ENCODE results near the gene AREG.

Gene AREG

GRCh38 chr4:74486905-74487304 is 42.0 kb downstream of the AREG start:
- Histone ChIP-seq H3K79me2 (ENCODE audit: insufficient read depth, low read depth) (no peaks in the 10 kb centered on the region), H3K4me1 (ENCODE audit: low read depth, poor library complexity, severe bottlenecking) (no peaks in the 10 kb centered on the region), H4K20me1 (ENCODE audit: insufficient read depth) (no peaks in the 10 kb centered on the region), H3K27me3 (ENCODE audit: insufficient read depth, low read depth) (no peaks in the 10 kb centered on the region), H3K4me3 (IDR thresholded peaks at IDR 0.05; ENCODE audit: insufficient read depth, low read depth, low read length) (no peak overlapping the region), H3K9ac (no peak overlapping the region), H3K4me2 (no peak overlapping the region), H3K27ac (no peak overlapping the region), H3K36me3 (ENCODE audit: insufficient read depth) (no peaks in the 10 kb centered on the region), H2AFZ (ENCODE audit: low read depth) (no peak overlapping the region)
- no peak for TF ChIP-seq CTCF (conservative IDR thresholded peaks at IDR 0.05; ENCODE audit: low read depth, low read length)

- Histone ChIP-seq H3K36me3 (ENCODE audit: insufficient read depth) (no peaks in the 10 kb centered on the region), H3K4me2 (no peak overlapping the region), H3K9ac (no peak overlapping the region)
Observed at GRCh38 chr4:74487771-74488170, 42.8 kb downstream of the AREG start.

GRCh38 chr4:74490736-74491135 is 45.8 kb downstream of the AREG start:
- no peak overlapping the region for H3K4me2 ChIP-seq
- no peak for TF ChIP-seq CTCF (conservative IDR thresholded peaks at IDR 0.05; ENCODE audit: low read depth, low read length)
- no peaks in the 10 kb centered on the region for H3K36me3 ChIP-seq (ENCODE audit: insufficient read depth)
- no peak overlapping the region for H3K9ac ChIP-seq
- H2AFZ ChIP-seq (ENCODE audit: low read depth), result no peak overlapping the region
- H3K27me3 ChIP-seq (ENCODE audit: insufficient read depth, low read depth), result no peaks in the 10 kb centered on the region
- H3K79me2 ChIP-seq (ENCODE audit: insufficient read depth, low read depth), result no peaks in the 10 kb centered on the region
- H3K4me1 ChIP-seq (ENCODE audit: low read depth, poor library complexity, severe bottlenecking), result no peaks in the 10 kb centered on the region
- H3K27ac ChIP-seq, result no peak overlapping the region
- no peaks in the 10 kb centered on the region for H4K20me1 ChIP-seq (ENCODE audit: insufficient read depth)
- no peak overlapping the region for H3K4me3 ChIP-seq (IDR thresholded peaks at IDR 0.05; ENCODE audit: insufficient read depth, low read depth, low read length)

More at GRCh38 chr4:74487771-74488170, 42.8 kb downstream of the AREG start:
- Histone ChIP-seq H3K4me1 (ENCODE audit: low read depth, poor library complexity, severe bottlenecking) (no peaks in the 10 kb centered on the region), H3K79me2 (ENCODE audit: insufficient read depth, low read depth) (no peaks in the 10 kb centered on the region), H3K4me3 (IDR thresholded peaks at IDR 0.05; ENCODE audit: insufficient read depth, low read depth, low read length) (no peak overlapping the region), H3K27me3 (ENCODE audit: insufficient read depth, low read depth) (no peaks in the 10 kb centered on the region), H4K20me1 (ENCODE audit: insufficient read depth) (no peaks in the 10 kb centered on the region), H2AFZ (ENCODE audit: low read depth) (no peak overlapping the region), H3K27ac (no peak overlapping the region)
- TF ChIP-seq CTCF (conservative IDR thresholded peaks at IDR 0.05; ENCODE audit: low read depth, low read length), result no peak

GRCh38 chr4:74499986-74500781 is 55.2 kb downstream of the AREG start:
- Histone ChIP-seq H3K4me2 (no peak overlapping the region), H3K4me3 (IDR thresholded peaks at IDR 0.05; ENCODE audit: insufficient read depth, low read depth, low read length) (no peak overlapping the region), H2AFZ (ENCODE audit: low read depth) (no peak overlapping the region), H3K27ac (no peak overlapping the region), H3K9ac (no peak overlapping the region), H3K27me3 (ENCODE audit: insufficient read depth, low read depth) (no peaks in the 10 kb centered on the region), H3K36me3 (ENCODE audit: insufficient read depth) (no peaks in the 10 kb centered on the region), H3K79me2 (ENCODE audit: insufficient read depth, low read depth) (no peaks in the 10 kb centered on the region), H4K20me1 (ENCODE audit: insufficient read depth) (no peaks in the 10 kb centered on the region), H3K4me1 (ENCODE audit: low read depth, poor library complexity, severe bottlenecking) (no peaks in the 10 kb centered on the region)
- TF ChIP-seq CTCF (conservative IDR thresholded peaks at IDR 0.05; ENCODE audit: low read depth, low read length), result no peak

Measured in KMS-11 (cell line).